SH-SY5Y (cell line): ENCODE results near the gene ASB7.

Experiments
- GATA2 ChIP-seq: IDR thresholded peaks from 2 replicates; pipeline ENCODE4 v1.6.1; 2011; ENCODE audit warnings: mild to moderate bottlenecking, low read depth, low read length
- GATA3 ChIP-seq: IDR thresholded peaks from 2 replicates; pipeline ENCODE4 v1.6.1; 2011; ENCODE audit warnings: low read depth, mild to moderate bottlenecking, low read length, moderate library complexity

- TF ChIP-seq GATA3 = no peak
- TF ChIP-seq GATA2 = no peak
Measured at GRCh38 chr15:100614918-100615317, 12.5 kb downstream of the ASB7 start.
